SK-N-SH treated with all-trans-retinoic acid at 6 μM for 48 hours (cell line): ENCODE results near the gene MMS19.

Experiments
- ARNTL ChIP-seq: fragments of 450-650 bp; formaldehyde crosslinking; IDR thresholded peaks from 2 replicates; pipeline ENCODE4 v1.5.0; 2020; ENCODE audit warnings: low read depth, mild to moderate bottlenecking, moderate library complexity, borderline replicate concordance
- CREB5 ChIP-seq: fragments of 250-450 bp; sonication (Bioruptor Pico); IDR thresholded peaks from 2 replicates; pipeline ENCODE4 v1.5.1; 2020; ENCODE audit warnings: low read depth, mild to moderate bottlenecking, moderate library complexity
- CSDC2 ChIP-seq: fragments of 250-450 bp; sonication (Bioruptor Pico); IDR thresholded peaks from 2 replicates; pipeline ENCODE4 v1.5.0; 2020; ENCODE audit warnings: mild to moderate bottlenecking, moderate library complexity
- GLIS3 ChIP-seq: fragments of 250-450 bp; sonication (Bioruptor Pico); IDR thresholded peaks from 2 replicates; pipeline ENCODE4 v1.5.0; 2020; ENCODE audit warnings: mild to moderate bottlenecking, moderate library complexity
- ISL1 ChIP-seq: fragments of 250-450 bp; sonication (Bioruptor Pico); IDR thresholded peaks from 2 replicates; pipeline ENCODE4 v2.1.2; 2022; ENCODE audit warnings: mild to moderate bottlenecking, moderate library complexity
- OSR1 ChIP-seq: fragments of 250-450 bp; sonication (Bioruptor Pico); IDR thresholded peaks from 2 replicates; pipeline ENCODE4 v1.8.0; 2022; ENCODE audit warnings: moderate library complexity, mild to moderate bottlenecking, inconsistent platforms
- TOX ChIP-seq: fragments of 250-450 bp; sonication (Bioruptor Pico); IDR thresholded peaks from 2 replicates; pipeline ENCODE4 v1.8.0; 2021; ENCODE audit warnings: mild to moderate bottlenecking, moderate library complexity, borderline replicate concordance
- ZC3H10 ChIP-seq: fragments of 250-450 bp; sonication (Bioruptor Pico); IDR thresholded peaks from 2 replicates; pipeline ENCODE4 v1.5.1; 2021; ENCODE audit warnings: mild to moderate bottlenecking, moderate library complexity
- ZFP3 ChIP-seq: fragments of 250-450 bp; sonication (Bioruptor Pico); IDR thresholded peaks from 2 replicates; pipeline ENCODE4 v1.5.0; 2020; ENCODE audit warnings: mild to moderate bottlenecking, moderate library complexity
- ZFP30 ChIP-seq: fragments of 450-650 bp; formaldehyde crosslinking; IDR thresholded peaks from 2 replicates; pipeline ENCODE4 v1.5.0; 2022; ENCODE audit warnings: mild to moderate bottlenecking, moderate library complexity
- ZNF565 ChIP-seq: fragments of 450-650 bp; formaldehyde crosslinking; conservative IDR thresholded peaks from 2 replicates; pipeline ENCODE4 v1.5.0; 2020; ENCODE audit warnings: low read depth, mild to moderate bottlenecking, moderate library complexity
- ZNF8 ChIP-seq: fragments of 450-650 bp; formaldehyde crosslinking; IDR thresholded peaks from 2 replicates; pipeline ENCODE4 v1.5.0; 2020; ENCODE audit warnings: mild to moderate bottlenecking, moderate library complexity
- TF ChIP-seq, protein P1 (sequence below): fragments of 250-450 bp; sonication (Bioruptor Pico); IDR thresholded peaks from 2 replicates; pipeline ENCODE4 v1.8.0; 2020; ENCODE audit warnings: mild to moderate bottlenecking, moderate library complexity, borderline replicate concordance
- TF ChIP-seq, protein P2 (sequence below): fragments of 250-450 bp; sonication (Bioruptor Pico); IDR thresholded peaks from 2 replicates; pipeline ENCODE4 v1.8.0; 2021; ENCODE audit warnings: low read depth, mild to moderate bottlenecking, moderate library complexity, borderline replicate concordance

DNA sequence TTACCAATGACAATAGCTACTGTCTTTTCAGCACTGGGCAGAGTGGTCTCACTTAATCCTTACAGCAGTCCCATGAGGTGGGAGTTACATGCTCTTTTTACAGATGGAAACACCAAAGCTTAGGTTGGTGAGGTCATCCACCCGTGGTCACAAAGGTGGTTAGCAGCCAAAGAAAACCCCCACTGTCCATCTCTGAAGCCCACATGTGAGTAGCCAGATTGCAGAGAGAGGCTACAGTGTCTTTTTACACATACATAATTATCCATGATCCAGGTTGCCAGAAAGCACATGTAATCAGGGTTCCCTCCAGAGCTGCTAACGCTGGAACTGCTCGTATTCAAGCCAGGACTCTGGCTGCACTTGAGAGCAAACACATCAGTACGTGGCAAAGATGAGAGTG lies 49.7 kb upstream of the MMS19 start:
- TF ChIP-seq OSR1 (CRISPR knock-in tag) (no peak), ZNF8 (CRISPR knock-in tag) (no peak), ISL1 (no peak), ZFP30 (CRISPR knock-in tag) (no peak), ZC3H10 (CRISPR knock-in tag) (no peak), ZNF565 (CRISPR knock-in tag) (no peak), CREB5 (CRISPR knock-in tag) (no peak), ARNTL (CRISPR knock-in tag) (no peak), ZFP3 (CRISPR knock-in tag) (no peak), GLIS3 (CRISPR knock-in tag) (no peak), CSDC2 (CRISPR knock-in tag) (no peak), TOX (CRISPR knock-in tag) (no peak)
- TF ChIP-seq, protein P1, sequence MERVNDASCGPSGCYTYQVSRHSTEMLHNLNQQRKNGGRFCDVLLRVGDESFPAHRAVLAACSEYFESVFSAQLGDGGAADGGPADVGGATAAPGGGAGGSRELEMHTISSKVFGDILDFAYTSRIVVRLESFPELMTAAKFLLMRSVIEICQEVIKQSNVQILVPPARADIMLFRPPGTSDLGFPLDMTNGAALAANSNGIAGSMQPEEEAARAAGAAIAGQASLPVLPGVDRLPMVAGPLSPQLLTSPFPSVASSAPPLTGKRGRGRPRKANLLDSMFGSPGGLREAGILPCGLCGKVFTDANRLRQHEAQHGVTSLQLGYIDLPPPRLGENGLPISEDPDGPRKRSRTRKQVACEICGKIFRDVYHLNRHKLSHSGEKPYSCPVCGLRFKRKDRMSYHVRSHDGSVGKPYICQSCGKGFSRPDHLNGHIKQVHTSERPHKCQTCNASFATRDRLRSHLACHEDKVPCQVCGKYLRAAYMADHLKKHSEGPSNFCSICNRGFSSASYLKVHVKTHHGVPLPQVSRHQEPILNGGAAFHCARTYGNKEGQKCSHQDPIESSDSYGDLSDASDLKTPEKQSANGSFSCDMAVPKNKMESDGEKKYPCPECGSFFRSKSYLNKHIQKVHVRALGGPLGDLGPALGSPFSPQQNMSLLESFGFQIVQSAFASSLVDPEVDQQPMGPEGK (CRISPR knock-in tag), result no peak
- TF ChIP-seq, protein P2, sequence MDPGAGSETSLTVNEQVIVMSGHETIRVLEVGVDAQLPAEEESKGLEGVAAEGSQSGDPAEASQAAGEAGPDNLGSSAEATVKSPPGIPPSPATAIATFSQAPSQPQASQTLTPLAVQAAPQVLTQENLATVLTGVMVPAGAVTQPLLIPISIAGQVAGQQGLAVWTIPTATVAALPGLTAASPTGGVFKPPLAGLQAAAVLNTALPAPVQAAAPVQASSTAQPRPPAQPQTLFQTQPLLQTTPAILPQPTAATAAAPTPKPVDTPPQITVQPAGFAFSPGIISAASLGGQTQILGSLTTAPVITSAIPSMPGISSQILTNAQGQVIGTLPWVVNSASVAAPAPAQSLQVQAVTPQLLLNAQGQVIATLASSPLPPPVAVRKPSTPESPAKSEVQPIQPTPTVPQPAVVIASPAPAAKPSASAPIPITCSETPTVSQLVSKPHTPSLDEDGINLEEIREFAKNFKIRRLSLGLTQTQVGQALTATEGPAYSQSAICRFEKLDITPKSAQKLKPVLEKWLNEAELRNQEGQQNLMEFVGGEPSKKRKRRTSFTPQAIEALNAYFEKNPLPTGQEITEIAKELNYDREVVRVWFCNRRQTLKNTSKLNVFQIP, result no peak
